ENCODE measurements around the gene SLC25A17.
"Not testable (repeated sequence)": the region's sequence is repeated elsewhere in the genome, so short reads cannot be mapped to it uniquely, and the experiment has no call there.

Gene SLC25A17

GRCh38 chr22:40838486-40838885 is 19.3 kb upstream of the SLC25A17 start:
- no peak for TF ChIP-seq SUZ12 (IDR thresholded peaks at IDR 0.05; ENCODE audit: extremely low read depth, insufficient read depth, insufficient read length)
- no peak for TF ChIP-seq YY1 (IDR thresholded peaks at IDR 0.05; ENCODE audit: insufficient read depth, insufficient read length)
- TF ChIP-seq ZNF274 (IDR thresholded peaks at IDR 0.05; ENCODE audit: low read depth, low read length), result no peak
- H3K4me1 ChIP-seq (ENCODE audit: insufficient read depth, insufficient read length), result no peaks in the 10 kb centered on the region
- peaks cover 89% of the 10 kb centered on the region for H3K36me3 ChIP-seq (ENCODE audit: insufficient read depth, insufficient read length, low read length)
- H3K9me3 ChIP-seq (ENCODE audit: insufficient read depth, low read length), result no peaks in the 10 kb centered on the region
- DNase-seq (ENCODE audit: low read depth, low spot score), result no peak
- H3K27me3 ChIP-seq (ENCODE audit: insufficient read depth, insufficient read length), result no peaks in the 10 kb centered on the region
- no peak overlapping the region for H3K9ac ChIP-seq (ENCODE audit: insufficient read length, low read depth)
- H3K4me3 ChIP-seq (ENCODE audit: insufficient read length, low read depth), result no peak overlapping the region

- H3K27me3 ChIP-seq (ENCODE audit: insufficient read depth, insufficient read length), result no peaks in the 10 kb centered on the region
- no peak for DNase-seq (ENCODE audit: low read depth, low spot score)
- no peaks in the 10 kb centered on the region for H3K4me1 ChIP-seq (ENCODE audit: insufficient read depth, insufficient read length)
- TF ChIP-seq SUZ12 (IDR thresholded peaks at IDR 0.05; ENCODE audit: extremely low read depth, insufficient read depth, insufficient read length) (no peak), ZNF274 (IDR thresholded peaks at IDR 0.05; ENCODE audit: low read depth, low read length) (no peak), YY1 (IDR thresholded peaks at IDR 0.05; ENCODE audit: insufficient read depth, insufficient read length) (no peak)
- no peak overlapping the region for H3K9ac ChIP-seq (ENCODE audit: insufficient read length, low read depth)
- H3K4me3 ChIP-seq (ENCODE audit: insufficient read length, low read depth), result no peak overlapping the region
- peaks cover 87% of the 10 kb centered on the region for H3K36me3 ChIP-seq (ENCODE audit: insufficient read depth, insufficient read length, low read length)
- H3K9me3 ChIP-seq (ENCODE audit: insufficient read depth, low read length), result no peaks in the 10 kb centered on the region
Observed at GRCh38 chr22:40834619-40835018, 15.5 kb upstream of the SLC25A17 start.

DNA sequence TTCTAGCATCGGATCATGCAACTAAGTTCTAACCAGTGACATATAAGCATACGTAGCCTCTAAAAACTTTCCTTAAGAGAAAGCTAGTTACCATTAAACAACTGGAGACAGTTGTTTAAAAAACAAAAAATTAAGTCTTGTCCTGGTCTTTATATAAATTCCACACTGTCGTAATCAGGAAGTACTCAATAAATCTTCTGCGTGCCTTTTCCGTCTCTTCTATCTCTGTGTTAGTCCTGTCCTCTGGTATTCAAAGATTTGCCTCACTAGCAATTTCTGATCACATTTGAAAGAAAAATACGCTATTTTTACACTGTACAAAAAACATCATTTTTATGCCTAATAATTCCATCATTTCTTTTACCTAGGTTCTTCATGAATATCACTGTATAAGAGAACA is 10.0 kb upstream of the SLC25A17 start:
- no peak for TF ChIP-seq ZNF274 (IDR thresholded peaks at IDR 0.05; ENCODE audit: low read depth, low read length)
- TF ChIP-seq YY1 (IDR thresholded peaks at IDR 0.05; ENCODE audit: insufficient read depth, insufficient read length), result no peak
- TF ChIP-seq SUZ12 (IDR thresholded peaks at IDR 0.05; ENCODE audit: extremely low read depth, insufficient read depth, insufficient read length), result no peak
- Histone ChIP-seq H3K9me3 (ENCODE audit: insufficient read depth, low read length) (no peaks in the 10 kb centered on the region), H3K27me3 (ENCODE audit: insufficient read depth, insufficient read length) (no peaks in the 10 kb centered on the region), H3K4me1 (ENCODE audit: insufficient read depth, insufficient read length) (no peaks in the 10 kb centered on the region), H3K36me3 (ENCODE audit: insufficient read depth, insufficient read length, low read length) (peaks cover 71% of the 10 kb centered on the region), H3K4me3 (ENCODE audit: insufficient read length, low read depth) (no peak overlapping the region), H3K9ac (ENCODE audit: insufficient read length, low read depth) (no peak overlapping the region)
- DNase-seq (ENCODE audit: low read depth, low spot score), result no peak

DNA sequence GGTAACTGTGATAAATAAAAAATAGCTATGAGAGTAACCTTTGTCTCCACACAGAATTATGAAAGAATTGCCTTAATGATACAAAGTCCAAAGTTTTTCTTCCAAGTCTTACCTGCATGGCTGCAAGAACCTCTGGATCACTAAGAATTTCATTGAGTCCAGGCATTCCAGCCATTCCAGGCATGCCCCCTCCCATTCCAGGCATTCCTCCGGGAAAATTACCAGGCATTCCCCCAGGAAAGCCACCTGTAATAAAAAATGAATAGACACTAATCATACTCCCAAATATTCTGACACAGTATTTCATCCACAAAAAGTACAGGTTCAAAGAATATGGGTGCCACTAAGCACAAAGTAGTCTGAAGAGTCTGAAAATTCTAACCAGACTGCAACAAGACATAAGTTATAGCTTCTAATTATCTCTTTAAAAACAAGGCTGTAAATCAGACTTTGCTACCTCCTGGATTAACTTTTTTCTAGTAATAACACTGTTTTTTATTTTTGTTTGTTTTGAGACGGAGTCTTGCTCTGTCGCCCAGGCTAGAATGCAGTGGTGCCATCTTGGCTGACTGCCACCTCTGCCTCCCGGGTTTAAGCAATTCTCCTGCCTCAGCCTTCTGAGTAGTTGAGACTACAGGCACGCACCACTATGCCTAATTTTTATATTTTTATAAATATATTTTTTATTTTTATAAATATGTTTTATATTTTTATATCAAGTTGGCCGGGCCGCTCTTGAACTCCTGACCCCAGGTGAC is 8.0 kb upstream of the SLC25A17 start:
- no peak for TF ChIP-seq SUZ12 (IDR thresholded peaks at IDR 0.05; ENCODE audit: extremely low read depth, insufficient read depth, insufficient read length)
- Histone ChIP-seq H3K9ac (ENCODE audit: insufficient read length, low read depth) (no peak overlapping the region), H3K27me3 (ENCODE audit: insufficient read depth, insufficient read length) (no peaks in the 10 kb centered on the region), H3K4me3 (ENCODE audit: insufficient read length, low read depth) (no peak overlapping the region), H3K4me1 (ENCODE audit: insufficient read depth, insufficient read length) (no peaks in the 10 kb centered on the region), H3K36me3 (ENCODE audit: insufficient read depth, insufficient read length, low read length) (peaks cover 64% of the 10 kb centered on the region), H3K9me3 (ENCODE audit: insufficient read depth, low read length) (no peaks in the 10 kb centered on the region)
- DNase-seq (ENCODE audit: low read depth, low spot score), result no peak

GRCh38 chr22:40826292-40826691 is 7.1 kb upstream of the SLC25A17 start:
- H3K4me3 ChIP-seq (ENCODE audit: insufficient read length, low read depth); DNase-seq (ENCODE audit: low read depth, low spot score); H3K4me1 ChIP-seq (ENCODE audit: insufficient read depth, insufficient read length); H3K9ac ChIP-seq (ENCODE audit: insufficient read length, low read depth); H3K27me3 ChIP-seq (ENCODE audit: insufficient read depth, insufficient read length); H3K9me3 ChIP-seq (ENCODE audit: insufficient read depth, low read length): not testable (repeated sequence)
- H3K36me3 ChIP-seq (ENCODE audit: insufficient read depth, insufficient read length, low read length), result peaks cover 56% of the 10 kb centered on the region

DNA sequence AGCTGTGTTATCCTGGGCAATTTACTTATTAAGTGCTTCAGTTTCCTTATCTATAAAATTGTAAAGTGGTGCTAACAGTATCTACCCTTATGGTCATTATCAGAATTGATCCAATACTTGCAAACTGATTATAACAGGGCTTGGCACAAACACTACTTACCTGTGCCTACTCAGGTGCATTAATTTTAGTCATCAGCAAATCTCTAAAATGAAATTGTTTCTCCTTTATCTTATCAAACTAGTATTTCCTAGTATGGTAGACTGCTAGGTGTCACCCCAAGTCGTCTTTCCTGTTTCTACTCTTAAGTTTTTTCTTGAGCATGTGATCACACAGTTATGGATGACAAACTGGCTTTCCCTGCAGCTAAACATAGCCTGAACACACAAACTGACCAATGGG is 4.3 kb upstream of the SLC25A17 start:
- no peaks in the 10 kb centered on the region for H3K4me1 ChIP-seq (ENCODE audit: insufficient read depth, insufficient read length)
- no peaks in the 10 kb centered on the region for H3K27me3 ChIP-seq (ENCODE audit: insufficient read depth, insufficient read length)
- no peak for DNase-seq (ENCODE audit: low read depth, low spot score)
- no peak overlapping the region for H3K9ac ChIP-seq (ENCODE audit: insufficient read length, low read depth)
- H3K36me3 ChIP-seq (ENCODE audit: insufficient read depth, insufficient read length, low read length), result peaks cover 27% of the 10 kb centered on the region
- H3K4me3 ChIP-seq (ENCODE audit: insufficient read length, low read depth), result no peak overlapping the region
- no peak for TF ChIP-seq SUZ12 (IDR thresholded peaks at IDR 0.05; ENCODE audit: extremely low read depth, insufficient read depth, insufficient read length)
- TF ChIP-seq ZNF274 (IDR thresholded peaks at IDR 0.05; ENCODE audit: low read depth, low read length), result no peak
- no peak for TF ChIP-seq YY1 (IDR thresholded peaks at IDR 0.05; ENCODE audit: insufficient read depth, insufficient read length)
- H3K9me3 ChIP-seq (ENCODE audit: insufficient read depth, low read length), result no peaks in the 10 kb centered on the region

GRCh38 chr22:40819599-40820140 is 524 bp upstream of the SLC25A17 start:
- DNase-seq (ENCODE audit: low read depth, low spot score), result no peak
- TF ChIP-seq ZNF274 (IDR thresholded peaks at IDR 0.05; ENCODE audit: low read depth, low read length) (no peak), SUZ12 (IDR thresholded peaks at IDR 0.05; ENCODE audit: extremely low read depth, insufficient read depth, insufficient read length) (no peak), YY1 (IDR thresholded peaks at IDR 0.05; ENCODE audit: insufficient read depth, insufficient read length) (no peak)
- Histone ChIP-seq H3K9me3 (ENCODE audit: insufficient read depth, low read length) (no peaks in the 10 kb centered on the region), H3K4me3 (ENCODE audit: insufficient read length, low read depth) (no peak overlapping the region), H3K36me3 (ENCODE audit: insufficient read depth, insufficient read length, low read length) (peaks cover 12% of the 10 kb centered on the region), H3K27me3 (ENCODE audit: insufficient read depth, insufficient read length) (no peaks in the 10 kb centered on the region), H3K9ac (ENCODE audit: insufficient read length, low read depth) (peak overlapping the region; percentile 61), H3K4me1 (ENCODE audit: insufficient read depth, insufficient read length) (peaks cover 2% of the 10 kb centered on the region)

Measured in NT2/D1 (cell line).